PC-9 (cell line): ENCODE results near the gene PRKAG2. TPM values are rescaled to one million over a fixed set of nuclear protein-coding genes. Genes with fewer than 3 reads are reported as not detected.

ENCODE experiments used
- BruUV-seq: library from RNA; stranded (reverse); fragments of 400-500 nt; replicated peaks from 2 replicates; lab custom pipeline; 2021; lab: Mats Ljungman, UMichigan
- CTCF ChIA-PET: fragments of 300-600 bp; sonication (Branson Sonifier 250); formaldehyde crosslinking; loops from one replicate; lab custom pipeline; 2022; ENCODE audit warnings: antibody characterized with exemption; lab: Charles Lee
- POLR2A ChIA-PET: fragments of 300-600 bp; sonication (Branson Sonifier 250); formaldehyde crosslinking; loops from one replicate; lab custom pipeline; 2022; ENCODE audit warnings: antibody characterized with exemption; ENCODE audit not compliant: unreplicated experiment; lab: Charles Lee
- DNase-seq, 2 experiments: peaks; one replicate each; pipeline versions ENCODE4 v3.0.0 to v3.0.0-alpha.2; 2015 to 2022; ENCODE audit warnings: mixed read lengths in 1 of 2
- H2AFZ ChIP-seq: fragments of 200-600 bp; sonication (generic); 2 replicates; pipeline ENCODE4 v1.8.1; 2017; ENCODE audit warnings: antibody characterized with exemption
- H3F3A ChIP-seq: fragments of 200-600 bp; sonication (generic); 2 replicates; pipeline ENCODE4 v1.8.1; 2017; ENCODE audit warnings: antibody characterized with exemption, mild to moderate bottlenecking, low read depth; ENCODE audit not compliant: insufficient read depth
- H3K27ac ChIP-seq: fragments of 200-600 bp; sonication (generic); 2 replicates; pipeline ENCODE4 v1.6.1; 2016; ENCODE audit warnings: mixed run types
- H3K27me3 ChIP-seq: fragments of 200-600 bp; sonication (generic); 2 replicates; pipeline ENCODE4 v1.6.1; 2016; ENCODE audit warnings: low read depth, mixed run types; ENCODE audit not compliant: insufficient read depth
- H3K36me3 ChIP-seq: fragments of 200-600 bp; sonication (generic); 2 replicates; pipeline ENCODE4 v1.6.1; 2016; ENCODE audit warnings: low read depth, mixed run types
- H3K4me1 ChIP-seq: fragments of 200-600 bp; sonication (generic); replicated peaks from 2 replicates; pipeline ENCODE4 v1.6.1; 2016; ENCODE audit warnings: mixed run types; ENCODE audit not compliant: insufficient read depth
- H3K4me2 ChIP-seq: fragments of 200-600 bp; sonication (generic); 2 replicates; pipeline ENCODE4 v1.6.1; 2017; ENCODE audit warnings: mixed run types
- H3K4me3 ChIP-seq: fragments of 200-600 bp; sonication (generic); 2 replicates; pipeline ENCODE4 v1.6.1; 2016; ENCODE audit warnings: mixed run types
- H3K79me2 ChIP-seq: fragments of 200-600 bp; sonication (generic); 2 replicates; pipeline ENCODE4 v1.6.1; 2017; ENCODE audit warnings: low read depth, mixed run types
- H3K9me2 ChIP-seq: fragments of 200-600 bp; sonication (generic); 2 replicates; pipeline ENCODE4 v1.8.1; 2017; ENCODE audit warnings: mild to moderate bottlenecking; ENCODE audit not compliant: insufficient read depth
- H3K9me3 ChIP-seq: fragments of 200-600 bp; sonication (generic); 2 replicates; pipeline ENCODE4 v1.8.1; 2016; ENCODE audit warnings: low read depth; ENCODE audit not compliant: insufficient read depth
- H4K20me1 ChIP-seq: fragments of 200-600 bp; sonication (generic); 2 replicates; pipeline ENCODE4 v1.8.1; 2017; ENCODE audit not compliant: insufficient read depth
- CTCF ChIP-seq: fragments of 200-600 bp; sonication (generic); conservative IDR thresholded peaks from 2 replicates; pipeline ENCODE4 v1.6.1; 2017; ENCODE audit warnings: mixed run types, antibody characterized with exemption, mild to moderate bottlenecking, moderate library complexity
- EZH2 ChIP-seq: fragments of 200-600 bp; sonication (generic); IDR thresholded peaks from 2 replicates; pipeline ENCODE4 v1.8.0; 2017; ENCODE audit warnings: antibody characterized with exemption, low read depth
- intact Hi-C: fragments of 100-400 bp; cut with micrococcal nuclease; formaldehyde crosslinking; loops from one replicate; pipeline ENCODE4 v1.10.0; 2022; ENCODE audit not compliant: unreplicated experiment
- total RNA-seq: library from RNA; stranded (reverse); gene quantifications from 2 replicates; pipeline ENCODE4 v1.2.3, GENCODE V29; 2021

PRKAG2 gene
- total RNA-seq, 1 experiment from 2014 or later, result 37.3 TPM

- H3K9me3 ChIP-seq, result no peaks in the 10 kb centered on the region
- no peaks in the 10 kb centered on the region for H3K27me3 ChIP-seq
- H3K4me1 ChIP-seq, result no peaks in the 10 kb centered on the region
- no peak for DNase-seq
- no peaks in the 10 kb centered on the region for H4K20me1 ChIP-seq
- H3K36me3 ChIP-seq, result no peaks in the 10 kb centered on the region
- no peaks in the 10 kb centered on the region for H3K79me2 ChIP-seq
- H3K27ac ChIP-seq, result no peak overlapping the region
- H2AFZ ChIP-seq, result no peak overlapping the region
- H3K9me2 ChIP-seq, result no peaks in the 10 kb centered on the region
- 0 out of 2 replicates have a peak, but pooled peaks cover 4% of the 10 kb centered on the region for H3F3A ChIP-seq
- no peak overlapping the region for H3K4me3 ChIP-seq
- intact Hi-C loops, result no loop called here
- CTCF ChIA-PET, result no interaction called here
- BruUV-seq, result no TSS peak
- no peak overlapping the region for H3K4me2 ChIP-seq
- POLR2A ChIA-PET, result no interaction called here
- TF ChIP-seq CTCF, result no peak
- no peak for TF ChIP-seq EZH2
Observed at GRCh38 chr7:151714201-151714600, 162.7 kb downstream of the PRKAG2 start.

GRCh38 chr7:151712810-151713125 lies 164.1 kb downstream of the PRKAG2 start:
- TF ChIP-seq EZH2 (no peak), CTCF (no peak)
- intact Hi-C loops, result no loop called here
- POLR2A ChIA-PET, result no interaction called here

GRCh38 chr7:151711906-151712809 lies 164.8 kb downstream of the PRKAG2 start:
- ChIA-PET CTCF (no interaction called here), POLR2A (no interaction called here)
- no peaks in the 10 kb centered on the region for H3F3A ChIP-seq
- no TSS peak for BruUV-seq
- no peak overlapping the region for H2AFZ ChIP-seq
- no peaks in the 10 kb centered on the region for H3K27me3 ChIP-seq
- no peaks in the 10 kb centered on the region for H3K36me3 ChIP-seq
- no peaks in the 10 kb centered on the region for H3K79me2 ChIP-seq
- DNase-seq, result peak in 1 of 2 experiments; percentile 53
- H3K4me1 ChIP-seq, result no peaks in the 10 kb centered on the region
- H3K27ac ChIP-seq, result no peak overlapping the region
- H3K4me2 ChIP-seq, result no peak overlapping the region
- H3K9me2 ChIP-seq, result no peaks in the 10 kb centered on the region
- H4K20me1 ChIP-seq, result no peaks in the 10 kb centered on the region
- TF ChIP-seq EZH2, result no peak
- no peak for TF ChIP-seq CTCF
- intact Hi-C loops, result no loop called here
- no peak overlapping the region for H3K4me3 ChIP-seq
- no peaks in the 10 kb centered on the region for H3K9me3 ChIP-seq

More at GRCh38 chr7:151712810-151713125, 164.1 kb downstream of the PRKAG2 start:
- DNase-seq, result no peak
- H3K27ac ChIP-seq, result no peak overlapping the region
- H3K9me2 ChIP-seq, result no peaks in the 10 kb centered on the region
- no peak overlapping the region for H2AFZ ChIP-seq
- H3K27me3 ChIP-seq, result no peaks in the 10 kb centered on the region
- no peaks in the 10 kb centered on the region for H3K79me2 ChIP-seq
- H3K4me3 ChIP-seq, result no peak overlapping the region
- H4K20me1 ChIP-seq, result no peaks in the 10 kb centered on the region
- no peaks in the 10 kb centered on the region for H3K36me3 ChIP-seq
- BruUV-seq, result no TSS peak
- CTCF ChIA-PET, result no interaction called here
- H3K9me3 ChIP-seq, result no peaks in the 10 kb centered on the region
- H3K4me2 ChIP-seq, result no peak overlapping the region
- H3K4me1 ChIP-seq, result no peaks in the 10 kb centered on the region
- 0 out of 2 replicates have a peak, but pooled peaks cover 4% of the 10 kb centered on the region for H3F3A ChIP-seq
